BJ (cell line): Measurements from ENCODE around the gene FNDC3B. TPM values are rescaled to one million over a fixed set of nuclear protein-coding genes. Genes with fewer than 3 reads are reported as not detected.
A peak's percentile ranks its signal among the peaks of the same experiment; 100 is the strongest.

Experiments
- CTCF ChIA-PET: fragments of 350-600 bp; formaldehyde crosslinking; extraction: SDS; loops from one replicate; lab custom pipeline; 2021; ENCODE audit warnings: antibody characterized with exemption, inconsistent platforms; lab: Yijun Ruan, JAX
- POLR2A ChIA-PET: fragments of 300-600 bp; sonication (Branson Sonifier 250); formaldehyde crosslinking; extraction: SDS; loops from one replicate; lab custom pipeline; 2021; ENCODE audit warnings: antibody characterized with exemption; lab: Charles Lee
- DNase-seq: peaks from one replicate; pipeline ENCODE4 v3.0.0-alpha.2; 2011; ENCODE audit warnings: low read depth
- H3K27me3 ChIP-seq: 2 replicates; pipeline ENCODE4 v1.6.0; 2011; ENCODE audit warnings: low read length; ENCODE audit not compliant: control insufficient read depth, insufficient read depth
- H3K36me3 ChIP-seq: 2 replicates; pipeline ENCODE4 v1.5.1; 2011; ENCODE audit warnings: low read length; ENCODE audit not compliant: control insufficient read depth, insufficient read depth
- H3K4me3 ChIP-seq: 2 replicates; pipeline ENCODE4 v1.5.1; 2011; ENCODE audit warnings: low read depth, mild to moderate bottlenecking, control low read depth, low read length
- CTCF ChIP-seq: IDR thresholded peaks from 2 replicates; pipeline ENCODE4 v1.5.1; 2011; ENCODE audit warnings: low read depth, mild to moderate bottlenecking, control low read depth, inconsistent platforms, low read length, moderate library complexity; ENCODE audit not compliant: insufficient read depth
- polyA plus RNA-seq: library from polyadenylated mRNA; depleted of rRNA; stranded (reverse); fragments of >200 nt; gene quantifications from 2 replicates; pipeline ENCODE4 v1.2.3, GENCODE V29; 2011

Gene FNDC3B
- polyA plus RNA-seq, 1 experiment: 28.6 TPM

- ChIA-PET CTCF (no interaction called here), POLR2A (no interaction called here)
- TF ChIP-seq CTCF: no peak
- Histone ChIP-seq H3K36me3 (peaks cover 22% of the 10 kb centered on the region), H3K4me3 (no peak overlapping the region), H3K27me3 (no peaks in the 10 kb centered on the region)
- DNase-seq: no peak
These were observed 287.6 kb downstream of the FNDC3B start for GRCh38 chr3:172326993-172327392.

- Histone ChIP-seq H3K4me3 (no peak overlapping the region), H3K27me3 (no peaks in the 10 kb centered on the region), H3K36me3 (peaks cover 19% of the 10 kb centered on the region)
- CTCF ChIA-PET: no interaction called here
- DNase-seq: no peak
- no peak for TF ChIP-seq CTCF
- POLR2A ChIA-PET: no interaction called here
These were observed 288.9 kb downstream of the FNDC3B start for GRCh38 chr3:172328282-172328681.

GRCh38 chr3:172329070-172329469, 289.7 kb downstream of the FNDC3B start:
- POLR2A ChIA-PET: no interaction called here
- CTCF ChIA-PET: no interaction called here
- peaks cover 21% of the 10 kb centered on the region for H3K36me3 ChIP-seq
- no peak for DNase-seq
- TF ChIP-seq CTCF: no peak
- no peaks in the 10 kb centered on the region for H3K27me3 ChIP-seq
- no peak overlapping the region for H3K4me3 ChIP-seq

- peaks cover 18% of the 10 kb centered on the region for H3K36me3 ChIP-seq
- ChIA-PET CTCF (interaction anchor here (0.7 to 1.1 kb wide), 2 partner anchors 11 to 29 kb away, joined by 3 to 4 read pairs; no protein-coding TSS in a partner anchor), POLR2A (no interaction called here)
- DNase-seq: no peak
- TF ChIP-seq CTCF: no peak
- no peaks in the 10 kb centered on the region for H3K27me3 ChIP-seq
- no peak overlapping the region for H3K4me3 ChIP-seq
These were observed 291.0 kb downstream of the FNDC3B start for GRCh38 chr3:172330413-172330812.

GRCh38 chr3:172332256-172333041, 293.1 kb downstream of the FNDC3B start:
- ChIA-PET POLR2A (interaction anchor here (0.5 kb wide), 1 partner anchor 522 kb away, joined by 3 read pairs; the partner anchor contains the start of gene PLD1), CTCF (interaction anchor here (0.7 to 3.1 kb wide), 32 partner anchors 9 to 691 kb away, joined by 3 to 30 read pairs (median 4); no protein-coding TSS in a partner anchor)
- H3K36me3 ChIP-seq: peaks cover 15% of the 10 kb centered on the region
- H3K4me3 ChIP-seq: no peak overlapping the region
- no peaks in the 10 kb centered on the region for H3K27me3 ChIP-seq
- peak; percentile 91 for TF ChIP-seq CTCF
- no peak for DNase-seq
